ENCODE measurements around the gene ARHGEF3.

- TF ChIP-seq CTCF (conservative IDR thresholded peaks at IDR 0.05) (no peak), ZFX (IDR thresholded peaks at IDR 0.05) (no peak)
Measured at GRCh38 chr3:56837196-56837955, 35.6 kb upstream of the ARHGEF3 start.
